GM12872 (cell line): ENCODE results near the gene KIF16B.

Source experiments
- CTCF ChIP-seq: IDR thresholded peaks from 3 replicates; pipeline ENCODE4 v1.5.1; 2011; ENCODE audit warnings: low read depth, mild to moderate bottlenecking, low read length, moderate library complexity; ENCODE audit not compliant: insufficient read depth

KIF16B gene

GRCh38 chr20:16423311-16424212 is 149.7 kb downstream of the KIF16B start:
- no peak for TF ChIP-seq CTCF

- TF ChIP-seq CTCF, result no peak
These were observed 154.0 kb downstream of the KIF16B start for GRCh38 chr20:16419138-16419715.

DNA sequence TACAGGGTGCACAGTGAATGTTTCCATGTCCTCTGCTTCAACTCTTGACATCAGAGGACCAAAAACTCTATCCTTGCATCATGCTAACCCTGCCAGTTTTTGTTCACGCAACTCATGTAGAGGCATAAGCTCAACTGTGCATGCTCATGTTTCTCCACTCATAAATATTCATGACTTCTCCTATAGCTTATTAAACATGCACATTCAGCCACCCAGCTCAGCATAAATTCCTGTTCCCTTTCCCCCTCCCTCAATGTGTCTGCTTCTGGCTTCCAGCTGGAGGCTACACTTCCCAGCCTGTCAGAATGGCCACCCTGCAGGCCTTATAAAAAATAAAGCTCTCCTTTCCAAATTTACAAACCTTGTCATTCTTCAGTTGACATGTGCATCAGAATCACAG is 154.6 kb downstream of the KIF16B start:
- no peak for TF ChIP-seq CTCF

DNA sequence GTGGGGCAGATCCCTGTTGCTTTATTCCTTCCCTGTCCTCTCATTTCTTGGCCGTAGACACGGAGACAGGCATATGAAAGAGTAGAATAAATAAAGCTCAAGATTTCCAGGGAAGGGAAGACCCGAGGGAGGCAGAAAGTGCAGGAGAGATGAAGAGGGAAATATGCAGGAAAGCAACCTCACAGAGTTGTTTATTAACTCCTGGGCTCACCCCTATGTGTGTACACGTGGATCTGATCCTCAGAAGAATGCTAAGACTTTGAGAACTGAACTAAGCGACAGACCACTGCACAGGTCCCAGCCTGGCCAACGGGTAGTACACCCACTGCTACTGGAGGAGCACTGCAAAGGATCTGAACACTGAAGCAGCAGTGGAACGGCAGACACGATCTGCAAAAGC is 156.2 kb downstream of the KIF16B start:
- TF ChIP-seq CTCF, result no peak

GRCh38 chr20:16415071-16416053 is 157.9 kb downstream of the KIF16B start:
- no peak for TF ChIP-seq CTCF

DNA sequence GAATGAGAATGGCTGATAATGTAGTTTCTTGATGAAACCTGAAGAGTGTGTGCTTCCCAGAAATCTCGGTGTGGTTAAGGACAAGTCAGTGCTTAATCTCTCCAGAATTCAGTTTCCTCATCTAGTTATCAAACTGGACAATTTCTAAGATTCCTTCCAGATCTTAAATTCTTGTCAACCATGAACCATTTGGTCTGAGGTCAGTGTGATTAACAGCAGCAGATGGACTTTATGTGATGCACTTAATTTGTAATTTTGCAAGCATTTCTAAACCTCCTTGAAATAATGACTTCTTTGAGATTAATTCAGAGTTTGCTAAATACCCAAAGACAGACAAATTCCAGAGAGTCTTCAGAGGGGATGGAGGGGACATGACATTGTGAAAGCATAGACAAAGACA is 160.3 kb downstream of the KIF16B start:
- no peak for TF ChIP-seq CTCF

GRCh38 chr20:16411361-16411760 is 161.9 kb downstream of the KIF16B start:
- no peak for TF ChIP-seq CTCF
